GM21526 (cell line): ENCODE measurements around the gene CYTH3.
A peak's percentile ranks its signal among the peaks of the same experiment; 100 is the strongest.

Experiments used
- ATAC-seq: cut with Tn5 transposase; IDR thresholded peaks from one replicate; pipeline ENCODE4 v1.9.1; 2021; ENCODE audit warnings: moderate library complexity; ENCODE audit not compliant: unreplicated experiment, low FRiP score

CYTH3 gene

DNA sequence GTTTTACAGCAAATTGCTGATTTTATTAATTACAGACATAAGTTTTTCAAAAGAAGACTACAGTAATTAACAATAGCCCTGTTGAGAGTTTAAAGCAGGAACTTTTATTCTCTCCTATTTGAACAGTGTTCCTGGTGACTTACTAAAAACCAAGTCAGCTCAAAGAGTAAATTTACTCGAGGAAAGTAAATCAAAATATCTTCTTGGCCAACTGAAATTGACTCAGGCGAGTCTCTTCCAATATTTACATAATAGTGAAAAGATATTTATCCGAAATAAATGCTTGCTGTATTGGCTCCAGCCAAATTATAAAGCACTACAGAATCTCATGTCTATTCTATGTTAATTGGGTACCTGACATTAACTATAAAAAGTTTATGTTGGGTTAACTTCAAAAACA is 13.2 kb downstream of the CYTH3 start:
- no peak for ATAC-seq

DNA sequence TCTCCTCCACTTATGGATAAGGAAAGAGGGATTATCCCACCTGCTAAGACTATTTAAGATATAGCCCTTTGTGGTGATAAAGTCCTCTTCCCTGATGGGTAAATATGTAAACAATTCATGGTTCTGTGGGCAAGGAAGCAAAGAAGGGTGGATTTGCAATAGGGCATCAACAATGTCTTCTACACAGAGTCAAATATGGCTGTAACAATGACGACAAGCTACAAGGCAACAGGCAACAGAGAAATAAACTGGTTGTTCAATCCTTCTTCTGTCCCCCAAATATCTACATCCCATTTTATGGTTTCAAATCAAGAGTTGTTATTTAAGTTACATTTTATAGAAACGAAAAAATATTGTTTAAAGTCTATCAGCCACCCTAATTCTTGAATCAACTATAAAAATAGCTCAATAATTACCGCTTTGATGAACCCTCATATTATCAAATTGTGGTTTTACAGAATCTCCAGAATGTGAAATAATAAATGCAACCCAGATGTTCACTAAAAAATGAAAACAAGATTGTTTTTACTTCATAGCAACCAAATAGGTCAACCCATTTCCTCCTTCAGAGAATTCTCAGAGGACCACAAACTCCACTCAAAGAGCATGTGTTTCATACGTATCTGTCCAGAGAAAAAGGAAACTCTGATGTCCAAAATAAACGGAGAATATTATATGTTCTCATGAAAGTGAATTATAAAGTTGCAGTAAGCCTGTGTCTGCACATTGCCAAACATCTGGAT is 13.8 kb downstream of the CYTH3 start:
- ATAC-seq = no peak

DNA sequence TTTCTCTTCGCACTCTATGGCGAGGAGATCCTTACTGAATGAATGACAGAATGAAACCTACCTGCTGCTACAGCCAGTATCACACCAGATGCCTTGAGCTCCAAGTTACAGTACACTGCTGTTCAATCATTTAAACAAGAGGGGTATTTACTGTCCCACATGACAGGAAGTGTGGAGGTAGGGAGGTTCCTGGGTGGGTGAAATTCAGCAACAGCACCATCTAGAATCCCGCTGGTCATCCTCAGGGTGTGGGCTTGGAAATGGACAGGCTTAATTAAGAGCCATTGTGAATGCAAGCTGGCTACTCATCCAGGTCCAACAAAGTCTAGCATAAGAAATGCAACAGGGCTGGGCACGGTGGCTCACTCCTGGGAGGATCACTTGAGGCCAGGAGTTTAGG is 14.7 kb downstream of the CYTH3 start:
- ATAC-seq = no peak

DNA sequence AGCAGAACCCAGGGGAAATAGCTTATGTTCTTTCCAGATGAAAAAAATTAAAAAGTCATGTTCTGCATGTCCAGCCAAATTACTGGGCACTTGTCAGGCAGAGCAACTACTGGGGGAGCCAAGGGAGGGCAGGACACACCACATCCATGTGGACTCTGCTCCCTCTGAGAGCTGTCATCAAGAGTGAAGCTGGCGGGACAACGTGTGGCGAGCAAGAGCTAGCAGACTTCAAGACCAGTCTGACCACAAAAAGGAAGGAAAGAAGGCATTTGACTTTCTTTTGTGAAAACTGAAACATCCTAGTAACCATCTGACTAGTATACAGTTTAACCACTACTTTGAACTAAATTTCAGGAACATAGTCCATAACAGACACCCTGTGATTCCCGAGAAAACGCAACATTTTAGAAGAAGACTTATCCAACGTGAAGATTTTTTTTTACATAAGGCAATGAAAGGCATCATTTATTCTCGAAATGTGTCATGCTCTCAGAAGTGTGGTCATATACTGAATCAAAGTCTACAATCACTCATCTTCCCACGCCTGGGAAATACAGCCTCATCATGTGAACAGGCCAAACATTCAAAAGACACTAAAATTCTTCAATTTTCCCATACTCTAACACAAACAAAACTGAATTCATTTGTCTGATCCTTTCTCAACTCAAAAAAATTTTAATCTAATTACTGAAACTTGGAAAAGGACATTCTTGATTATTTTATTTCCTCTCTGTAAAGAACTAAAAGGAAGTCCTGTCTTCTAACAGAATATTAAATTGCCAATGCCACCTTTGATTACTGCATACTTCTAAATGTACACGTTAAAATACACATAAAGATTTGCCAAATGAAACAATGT is 15.5 kb downstream of the CYTH3 start:
- ATAC-seq = peak; percentile 72

DNA sequence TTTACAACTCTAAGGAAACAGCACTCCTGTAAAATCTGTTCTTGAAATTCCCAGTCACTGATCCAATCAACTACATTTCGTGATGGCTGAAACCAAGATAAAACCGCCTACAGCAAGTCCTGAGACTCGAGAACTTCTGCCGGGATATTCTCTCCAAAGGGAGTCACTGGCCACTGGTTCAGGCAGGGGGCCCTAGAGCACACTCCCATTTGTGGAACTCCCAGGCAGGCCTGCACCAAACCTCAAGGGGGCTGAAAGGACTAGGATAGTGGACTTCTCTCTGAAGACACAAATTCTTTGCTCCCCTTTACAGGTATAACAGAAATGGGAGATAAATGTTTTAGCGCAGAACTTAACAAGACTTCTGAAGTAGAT is 16.3 kb downstream of the CYTH3 start:
- no peak for ATAC-seq

DNA sequence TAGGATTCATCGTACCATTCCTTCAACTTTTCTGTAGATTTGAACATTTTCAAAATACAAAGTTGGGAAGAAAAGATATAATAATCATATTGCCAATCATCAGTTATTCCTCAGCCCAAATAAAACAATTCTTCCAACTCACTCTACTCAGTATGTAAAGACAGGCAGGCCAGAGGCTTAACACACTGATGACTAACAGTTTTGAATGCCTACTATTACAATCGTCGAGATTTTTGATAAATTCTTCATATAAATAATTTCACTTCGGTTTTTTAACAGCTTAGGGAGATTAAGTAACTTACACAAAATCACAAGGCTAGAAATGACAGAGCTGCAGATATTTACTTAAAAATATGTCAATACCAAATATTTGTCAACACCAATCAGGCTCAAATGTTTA is 17.6 kb downstream of the CYTH3 start:
- ATAC-seq = no peak

DNA sequence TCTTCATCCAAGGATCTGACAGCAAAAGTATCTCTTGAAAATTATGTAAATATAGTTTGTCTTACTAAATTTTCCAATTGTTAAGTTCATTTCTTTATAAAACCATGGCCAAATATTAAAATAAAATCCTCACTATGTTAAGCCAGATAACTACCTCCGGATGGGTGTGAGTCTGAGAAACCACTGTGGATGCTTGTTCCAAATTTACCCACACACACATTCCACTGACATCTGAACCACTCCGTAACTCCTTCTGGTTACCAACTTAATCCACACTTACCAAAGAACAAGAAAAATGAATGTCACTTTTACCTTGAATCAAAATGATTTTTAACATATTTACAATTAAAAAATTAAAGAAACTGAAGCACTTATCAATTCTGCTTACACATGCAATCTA is 19.7 kb downstream of the CYTH3 start:
- no peak for ATAC-seq

DNA sequence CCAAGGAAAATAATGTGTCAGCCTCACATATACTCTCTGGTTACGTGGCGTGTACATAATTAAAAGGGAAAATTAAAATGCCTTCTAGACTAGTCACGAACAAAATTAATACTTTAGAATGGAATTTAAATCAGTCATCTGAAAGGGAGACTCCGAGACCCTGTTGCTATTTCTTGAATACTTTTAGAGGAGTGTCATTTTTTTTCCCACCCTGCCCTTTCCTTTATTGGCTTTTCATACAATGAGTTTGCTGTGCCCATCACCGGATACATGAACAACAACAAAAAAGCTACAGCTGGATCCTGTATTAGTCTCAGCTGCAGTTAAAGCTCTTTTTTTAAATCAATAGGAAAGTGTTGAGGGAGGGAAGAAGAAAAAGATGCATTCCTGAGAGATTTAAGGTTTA is 20.1 kb downstream of the CYTH3 start:
- no peak for ATAC-seq

DNA sequence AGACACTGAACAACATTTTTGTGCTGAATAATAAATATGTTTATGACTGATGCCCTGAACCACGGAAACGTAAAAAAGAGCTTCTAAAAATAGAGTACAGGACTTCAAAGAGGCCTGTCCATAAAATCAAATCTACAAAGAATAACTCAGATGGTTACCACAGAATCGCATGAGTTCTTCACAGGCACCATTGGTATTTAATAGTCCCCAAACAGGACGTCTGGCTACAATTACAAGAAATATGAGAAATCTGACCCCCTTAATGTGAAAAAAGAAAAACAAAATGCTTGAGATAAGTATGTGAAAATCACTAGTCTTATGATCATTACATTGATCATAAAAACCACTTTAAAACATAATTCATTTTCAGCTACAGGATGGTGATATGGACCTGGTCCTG is 20.8 kb downstream of the CYTH3 start:
- ATAC-seq = no peak

DNA sequence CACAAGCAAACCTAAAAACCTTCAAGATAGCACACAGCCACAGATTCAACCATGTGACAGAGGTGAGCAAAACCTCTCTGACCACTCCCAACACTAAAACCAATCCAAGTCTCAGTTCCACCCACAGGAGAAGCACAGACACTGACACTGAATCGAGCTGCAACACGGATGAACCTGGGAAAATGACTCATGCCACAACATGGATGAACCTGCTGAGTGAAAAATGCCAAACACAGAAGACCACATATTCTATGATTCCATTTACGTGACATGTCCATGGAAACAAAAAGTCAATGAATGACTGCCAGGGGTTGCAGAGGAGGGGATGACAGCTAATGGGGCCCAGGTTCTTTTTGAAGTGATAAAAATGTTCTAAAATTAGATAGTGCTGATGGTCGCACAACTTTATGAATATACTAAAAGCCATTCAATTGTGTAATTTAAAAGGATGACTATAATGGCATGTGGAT is 22.0 kb downstream of the CYTH3 start:
- ATAC-seq = peak; percentile 73

DNA sequence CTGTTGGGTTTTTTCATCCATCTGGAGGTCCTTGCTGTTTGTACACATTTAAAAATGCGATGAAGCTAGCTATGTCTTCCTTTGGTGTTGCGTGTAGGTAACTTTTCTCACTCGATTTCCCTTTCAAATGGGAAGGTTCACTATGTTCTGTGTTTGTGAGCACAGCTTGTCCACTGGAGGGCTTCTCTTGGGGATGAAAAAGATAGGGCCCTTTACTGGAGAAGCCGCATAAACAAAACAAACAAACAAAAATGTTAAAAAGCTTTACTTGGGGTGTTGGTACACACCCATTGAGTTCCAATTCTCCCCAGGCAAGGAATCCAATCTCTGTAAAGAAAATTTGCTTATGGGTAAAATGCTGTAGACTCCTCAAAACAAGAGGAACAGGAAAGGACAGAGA is 23.4 kb downstream of the CYTH3 start:
- no peak for ATAC-seq

DNA sequence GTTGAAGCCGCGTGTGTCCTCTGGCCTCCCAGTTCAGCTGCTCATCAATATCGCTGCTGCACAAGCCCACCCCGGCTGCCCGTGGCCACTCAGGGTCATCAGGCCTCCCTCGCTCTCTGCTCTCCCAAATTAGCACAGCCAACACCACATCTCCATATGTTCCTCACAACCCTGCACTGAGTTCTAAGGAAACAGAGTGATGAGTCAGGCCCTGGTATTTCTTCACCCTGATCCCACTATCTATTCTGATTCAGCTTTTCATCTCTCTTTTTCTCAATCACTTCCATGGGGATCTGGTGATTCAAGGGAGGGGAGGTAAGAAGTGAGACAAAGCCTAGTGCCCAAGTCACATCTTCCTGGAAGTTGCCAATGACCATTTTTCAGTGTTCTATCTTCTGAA is 23.8 kb downstream of the CYTH3 start:
- ATAC-seq = no peak

DNA sequence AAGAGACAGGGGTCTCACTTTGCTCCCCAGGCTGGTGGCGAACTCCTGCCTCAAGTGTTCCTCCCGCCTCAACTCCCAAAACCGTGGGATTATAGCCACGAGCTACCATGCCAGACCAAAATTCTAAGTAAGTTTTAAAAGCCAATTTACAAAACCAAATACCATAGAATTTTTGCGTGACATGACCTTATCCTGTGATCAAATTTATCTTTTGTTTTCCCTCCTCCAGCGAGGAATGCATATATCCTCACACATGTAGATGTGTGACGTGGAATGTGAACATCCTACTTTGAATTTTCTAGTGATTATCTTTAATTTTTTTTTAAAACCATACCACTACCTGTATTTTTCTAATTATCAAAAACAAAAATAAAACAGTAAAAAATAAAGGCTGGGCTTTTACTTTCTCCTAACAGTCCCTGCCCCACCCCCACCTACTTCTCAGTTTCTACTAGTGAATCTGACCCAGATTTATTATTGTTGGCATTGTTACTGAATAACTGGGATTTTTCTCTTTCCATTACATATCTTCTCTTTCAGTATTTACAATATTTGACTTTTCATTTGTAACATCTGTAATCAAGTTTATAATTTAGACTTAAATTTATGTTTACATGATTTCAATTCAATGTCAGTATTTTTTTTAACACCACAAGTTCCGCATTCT is 26.0 kb downstream of the CYTH3 start:
- ATAC-seq = no peak

DNA sequence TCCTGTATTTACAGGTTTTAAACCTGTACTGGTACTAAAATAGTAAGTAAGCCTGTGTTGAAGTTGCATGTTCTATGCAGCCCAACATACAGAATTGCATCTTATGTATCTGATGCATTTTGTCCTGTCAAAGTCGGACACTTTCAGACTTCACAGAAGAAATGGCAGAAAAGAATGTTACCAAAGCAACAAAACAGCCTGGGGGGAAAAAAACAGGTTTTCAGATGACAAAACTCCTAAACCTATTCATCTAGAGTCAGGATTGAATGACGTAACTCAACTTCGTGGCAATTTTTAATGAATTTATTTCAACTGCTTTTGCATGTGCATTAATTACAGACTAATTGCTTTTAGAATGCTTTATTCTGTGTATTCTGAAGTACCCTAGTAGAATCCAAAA is 28.4 kb downstream of the CYTH3 start:
- ATAC-seq = no peak

DNA sequence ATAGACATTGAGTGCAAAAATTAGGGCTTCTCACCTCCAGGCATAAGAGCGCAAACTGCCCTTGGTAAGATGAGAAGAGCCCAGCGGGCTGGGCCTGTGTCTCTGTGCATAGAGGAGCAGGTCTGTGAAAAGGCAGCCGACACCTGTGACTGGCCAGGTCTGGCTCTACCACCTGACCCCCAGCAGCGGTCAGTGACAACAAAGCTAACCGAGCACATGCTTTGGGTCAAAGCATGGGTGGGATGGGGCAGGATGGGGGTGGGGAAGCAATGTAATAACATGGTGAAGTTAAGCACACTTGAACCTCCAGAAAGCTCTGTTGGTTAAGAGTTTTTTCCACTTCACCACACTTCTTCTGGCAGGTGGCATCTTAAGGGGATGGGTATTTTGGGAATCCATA is 29.3 kb downstream of the CYTH3 start:
- no peak for ATAC-seq

DNA sequence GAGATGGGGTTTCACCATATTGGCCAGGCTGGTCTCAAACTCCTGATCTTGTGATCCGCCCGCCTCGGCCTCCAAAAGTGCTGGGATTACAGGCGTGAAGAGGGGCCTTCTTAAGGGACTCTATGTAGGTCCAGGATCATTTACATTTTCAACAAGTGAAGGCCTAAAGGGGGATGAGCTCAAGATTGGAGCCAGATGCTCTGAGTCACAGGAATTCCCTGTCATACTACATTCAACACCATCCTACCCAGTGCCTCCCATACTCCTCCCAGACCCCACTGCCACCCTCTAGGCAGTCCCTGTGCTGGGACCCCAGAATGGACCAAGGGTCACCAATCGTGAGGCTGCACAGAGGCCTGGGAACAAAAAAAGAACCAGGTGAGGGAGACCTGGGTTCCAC is 29.9 kb downstream of the CYTH3 start:
- no peak for ATAC-seq

DNA sequence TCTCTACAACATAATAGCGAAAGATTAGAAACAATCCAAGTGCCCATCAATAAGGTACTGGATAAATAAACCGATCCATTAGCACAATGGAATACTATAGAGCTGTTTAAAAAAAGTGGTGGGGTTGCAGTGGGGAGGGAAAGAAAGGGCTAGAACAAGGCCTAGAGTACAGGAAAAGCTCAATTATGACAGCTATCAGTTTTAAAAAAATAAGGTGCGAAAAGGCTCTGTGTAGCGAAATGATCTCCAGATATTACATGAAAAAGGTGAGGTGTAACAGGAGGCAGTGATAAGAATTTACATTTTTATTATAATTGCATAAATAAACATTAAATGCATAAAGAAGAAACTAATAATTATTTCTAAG is 30.8 kb downstream of the CYTH3 start:
- ATAC-seq = no peak

DNA sequence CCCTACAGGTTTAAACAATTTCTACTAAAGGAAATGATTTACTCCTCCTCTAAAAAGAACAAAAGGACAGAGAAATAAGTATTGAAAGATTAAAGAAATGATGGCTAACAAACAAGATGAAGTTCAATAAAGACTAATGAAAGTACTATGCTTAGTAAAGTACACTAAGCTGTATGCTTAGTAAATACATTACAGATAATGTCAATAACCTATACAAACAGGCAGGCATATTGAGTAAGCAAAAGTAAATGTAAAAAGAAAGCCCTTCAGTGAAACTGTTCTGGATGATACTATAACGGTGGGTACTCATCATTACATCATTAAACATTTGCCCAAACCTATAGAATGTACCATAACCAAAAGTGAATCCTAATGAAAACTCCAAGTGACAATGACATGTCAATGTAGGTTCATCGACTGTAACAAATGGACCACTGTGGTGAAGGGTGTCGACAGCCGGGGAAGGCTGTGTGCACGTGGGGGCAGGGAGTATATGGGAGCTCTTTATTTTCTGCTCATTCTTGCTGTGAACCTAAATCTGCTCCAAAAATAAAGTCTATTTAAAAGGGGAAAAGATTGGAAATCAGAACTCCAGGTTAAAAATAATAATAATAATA is 34.0 kb downstream of the CYTH3 start:
- ATAC-seq = no peak

DNA sequence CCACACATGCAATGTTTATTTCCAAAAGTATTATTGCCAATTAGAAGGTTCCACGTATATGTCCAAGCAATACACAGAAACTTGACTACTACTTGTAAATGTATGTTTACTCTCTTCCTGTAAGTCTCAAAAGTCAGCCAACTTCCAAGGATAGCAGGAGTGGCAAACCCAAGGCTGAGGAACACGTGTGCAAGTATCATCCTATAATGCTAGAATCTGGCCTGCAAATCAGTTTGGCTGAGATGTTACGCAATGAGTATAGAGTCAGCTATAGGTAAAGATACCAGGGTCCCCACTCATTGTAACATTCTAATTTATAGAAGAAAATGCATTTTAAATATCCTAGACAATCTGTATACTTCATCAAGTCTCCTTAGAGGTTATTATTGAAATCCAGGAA is 34.7 kb downstream of the CYTH3 start:
- no peak for ATAC-seq

DNA sequence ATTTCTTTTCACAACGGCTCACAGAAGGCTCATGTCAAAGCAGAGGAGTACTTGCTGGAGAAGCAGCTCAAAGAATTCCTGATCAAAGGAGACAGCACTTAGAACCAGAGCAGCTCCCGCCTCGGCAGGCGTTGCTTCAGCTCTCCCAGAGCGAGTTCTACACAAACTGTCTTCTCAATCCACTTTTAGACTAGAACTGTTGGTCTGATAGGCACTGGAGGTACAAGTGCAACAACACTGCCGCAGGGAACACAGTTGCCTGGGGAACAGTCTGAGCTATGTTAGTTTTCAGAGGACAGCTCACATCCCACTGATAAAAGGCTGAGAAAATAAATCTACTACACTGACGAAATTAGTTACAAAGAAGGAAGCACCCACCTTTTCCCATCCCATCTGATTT is 35.4 kb downstream of the CYTH3 start:
- no peak for ATAC-seq
